CD4-positive, CD25-positive, alpha-beta regulatory T cell (primary cell): ENCODE measurements around the gene CDC14B. TPM values are rescaled to one million over a fixed set of nuclear protein-coding genes. Genes with fewer than 3 reads are reported as not detected.
"Not testable (repeated sequence)": the region's sequence is repeated elsewhere in the genome, so short reads cannot be mapped to it uniquely, and the experiment has no call there.

Experiments
- ATAC-seq, 2 donors: fragments of 150-1000 bp; cut with Tn5 transposase; one replicate each; pipeline ENCODE4 v1.10.0; 2021; ENCODE audit warnings: low read depth in 2 of 2, moderate number of reproducible peaks in 2 of 2, moderate library complexity in 1 of 2
- DNase-seq, 3 donors: peaks; one replicate each; pipeline versions ENCODE4 v3.0.0 to v3.0.0-alpha.2; 2012 to 2022; ENCODE audit warnings: mixed read lengths in 1 of 3
- H3K27ac ChIP-seq: one replicate; pipeline ENCODE4 v1.7.0; 2013; ENCODE audit warnings: mild to moderate bottlenecking, low read length; ENCODE audit not compliant: insufficient read depth, poor library complexity, severe bottlenecking
- H3K27me3 ChIP-seq: one replicate; pipeline ENCODE4 v1.7.0; 2013; ENCODE audit warnings: low read length; ENCODE audit not compliant: control insufficient read depth, insufficient read depth
- H3K36me3 ChIP-seq: one replicate; pipeline ENCODE4 v1.7.0; 2013; ENCODE audit warnings: mild to moderate bottlenecking, low read length, moderate library complexity; ENCODE audit not compliant: control insufficient read depth, insufficient read depth
- H3K4me1 ChIP-seq: 2 replicates; pipeline ENCODE4 v1.7.0; 2013; ENCODE audit warnings: mild to moderate bottlenecking, low read length; ENCODE audit not compliant: insufficient read depth, control insufficient read depth, poor library complexity, severe bottlenecking
- H3K4me3 ChIP-seq: one replicate; pipeline ENCODE4 v1.7.0; 2013; ENCODE audit warnings: low read depth, mild to moderate bottlenecking, low read length, moderate library complexity
- H3K9me3 ChIP-seq, 2 experiments: 1 replicate in 1 of 2; 2 replicates in 1 of 2; pipeline ENCODE4 v1.7.0; 2013; ENCODE audit warnings: low read length in 2 of 2, mild to moderate bottlenecking in 1 of 2, moderate library complexity in 1 of 2; ENCODE audit not compliant: control insufficient read depth in 2 of 2
- H3K27ac Mint-ChIP-seq, 3 donors: one replicate each; pipeline ENCODE4 v1.8.0; 2020 to 2022; ENCODE audit warnings: mild to moderate bottlenecking in 3 of 3, mixed read lengths in 3 of 3, moderate library complexity in 2 of 3
- H3K27me3 Mint-ChIP-seq: one replicate; pipeline ENCODE4 v1.8.0; 2022; ENCODE audit warnings: mild to moderate bottlenecking, mixed read lengths
- H3K36me3 Mint-ChIP-seq: one replicate; pipeline ENCODE4 v1.8.0; 2020; ENCODE audit warnings: mixed read lengths
- H3K4me1 Mint-ChIP-seq, 4 donors: one replicate each; pipeline ENCODE4 v1.8.0; 2020 to 2022; ENCODE audit warnings: mixed read lengths in 4 of 4, mild to moderate bottlenecking in 1 of 4
- H3K4me3 Mint-ChIP-seq, 4 donors: one replicate each; pipeline ENCODE4 v1.8.0; 2020 to 2022; ENCODE audit warnings: mild to moderate bottlenecking in 4 of 4, mixed read lengths in 4 of 4, moderate library complexity in 3 of 4
- H3K9me3 Mint-ChIP-seq, 7 donors: one replicate each; pipeline ENCODE4 v1.8.0; 2020 to 2022; ENCODE audit warnings: mixed read lengths in 7 of 7, mild to moderate bottlenecking in 3 of 7, moderate library complexity in 2 of 7
- polyA plus RNA-seq, 4 donors: library from polyadenylated mRNA; unstranded; fragments of 300-500 nt; fragmentation: Illumina TruSeq; gene quantifications; one replicate each; pipeline ENCODE4 v1.2.3, GENCODE V29; 2021
- total RNA-seq: library from RNA; stranded (reverse); gene quantifications from one replicate; pipeline ENCODE4 v1.2.3, GENCODE V29; 2022

The CDC14B gene
- total and polyA plus RNA-seq, 5 donors from 2014 or later = 7.1 to 17.7 (median 9.0) TPM

DNA sequence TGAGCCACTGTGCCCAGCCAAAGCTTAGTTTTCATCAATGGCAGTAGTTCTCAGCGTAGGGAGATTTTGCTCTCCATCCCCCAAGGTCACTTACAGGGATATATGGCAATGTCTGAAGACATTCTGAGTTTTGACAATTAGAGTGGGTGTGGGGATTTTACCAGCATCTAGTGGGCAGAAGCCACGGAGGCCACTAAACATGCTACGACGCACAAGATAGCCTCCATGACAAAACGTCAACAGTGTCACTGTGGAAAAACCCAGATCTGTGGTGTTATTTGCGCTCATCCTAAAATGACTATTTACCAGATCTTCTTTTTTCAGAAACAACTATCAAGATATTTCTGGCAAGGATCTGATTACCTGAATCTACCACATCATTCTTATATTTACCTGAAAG lies 68.2 kb downstream of the CDC14B start:
- Histone ChIP-seq H3K27me3 (no peaks in the 10 kb centered on the region), H3K9me3 (no peaks in the 10 kb centered on the region), H3K4me1 (no peaks in the 10 kb centered on the region), H3K36me3 (no peaks in the 10 kb centered on the region), H3K4me3 (no peak overlapping the region), H3K27ac (no peak overlapping the region)
- DNase-seq (no peak), ATAC-seq (no peak)
- Mint-ChIP-seq H3K4me1 (peaks cover 0 to 5% (median 2%) of the 10 kb centered on the region in 4 donors), H3K36me3 (peaks cover 12% of the 10 kb centered on the region), H3K27me3 (peaks cover 4% of the 10 kb centered on the region), H3K9me3 (no peaks in the 10 kb centered on the region), H3K4me3 (no peak overlapping the region), H3K27ac (no peak overlapping the region)

DNA sequence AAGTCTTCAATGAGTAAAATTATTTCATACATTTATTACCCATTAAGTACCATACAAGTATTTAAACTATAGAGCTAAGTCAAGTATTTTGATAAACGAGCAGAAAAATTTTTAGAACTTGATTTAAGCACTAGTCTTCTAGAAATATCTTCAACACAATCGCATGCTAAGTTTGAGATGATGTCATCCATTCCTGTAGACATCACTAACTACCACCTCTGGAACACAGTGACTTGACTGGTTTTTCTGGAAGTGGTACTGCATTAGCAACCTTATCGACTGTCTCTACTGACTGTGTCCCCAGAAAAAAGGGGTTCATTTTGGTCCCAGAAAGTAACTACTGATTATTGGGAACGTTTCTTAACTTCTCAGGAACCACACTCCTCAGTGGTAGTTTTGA lies 69.0 kb downstream of the CDC14B start:
- Histone ChIP-seq H3K4me3 (no peak overlapping the region), H3K27ac (no peak overlapping the region), H3K27me3 (no peaks in the 10 kb centered on the region), H3K36me3 (no peaks in the 10 kb centered on the region), H3K4me1 (no peaks in the 10 kb centered on the region), H3K9me3 (no peaks in the 10 kb centered on the region)
- Mint-ChIP-seq H3K27ac (no peak overlapping the region), H3K36me3 (peaks cover 14% of the 10 kb centered on the region), H3K27me3 (peaks cover 3% of the 10 kb centered on the region), H3K4me3 (no peak overlapping the region), H3K4me1 (peaks cover 0 to 5% (median under 1%) of the 10 kb centered on the region in 4 donors), H3K9me3 (no peaks in the 10 kb centered on the region)
- ATAC-seq = no peak
- DNase-seq = no peak

DNA sequence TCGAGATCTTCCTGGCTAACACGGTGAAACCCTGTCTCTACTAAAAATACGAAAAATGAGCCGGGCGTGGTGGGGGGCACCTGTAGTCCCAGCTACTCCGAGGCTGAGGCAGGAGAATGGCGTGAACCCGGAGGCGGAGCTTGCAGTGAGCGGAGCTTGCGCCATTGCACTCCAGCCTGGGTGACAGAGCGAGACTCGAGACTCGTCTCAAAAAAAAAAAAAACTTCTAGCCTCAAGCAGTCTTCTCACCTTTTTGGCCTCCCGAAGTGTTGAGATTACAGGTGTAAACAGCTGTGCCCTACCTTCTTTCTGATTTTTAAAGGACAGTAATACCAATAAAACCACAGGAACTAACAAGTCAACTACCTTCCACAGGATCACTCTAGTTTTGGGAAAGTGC lies 76.5 kb downstream of the CDC14B start:
- not testable (repeated sequence) for H3K27me3 Mint-ChIP-seq, H3K27me3 ChIP-seq

DNA sequence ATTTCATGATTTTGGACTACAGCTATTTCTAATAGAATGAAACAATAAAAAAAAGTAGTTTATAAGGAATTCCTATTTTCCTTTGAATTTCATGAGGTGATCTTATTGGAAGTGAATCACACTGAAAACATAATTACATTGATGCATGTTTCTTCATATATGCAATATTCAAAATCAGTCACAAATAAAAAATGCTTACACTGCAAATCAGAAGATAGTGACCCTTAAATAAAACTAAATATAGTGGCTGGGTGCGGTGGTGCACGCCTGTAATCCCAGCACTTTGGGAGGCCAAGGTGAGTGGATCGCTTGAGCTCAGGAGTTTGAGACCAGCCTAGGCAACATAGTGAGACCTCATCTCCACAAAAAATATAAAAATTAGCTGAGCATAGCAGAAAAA lies 79.5 kb downstream of the CDC14B start:
- no peaks in the 10 kb centered on the region for H3K27me3 ChIP-seq
- no peaks in the 10 kb centered on the region for H3K9me3 ChIP-seq
- ATAC-seq = no peak
- no peaks in the 10 kb centered on the region for H3K4me1 ChIP-seq
- Mint-ChIP-seq H3K27me3 (peaks cover 4% of the 10 kb centered on the region), H3K4me1 (no peaks in the 10 kb centered on the region), H3K36me3 (peaks cover 33% of the 10 kb centered on the region), H3K9me3 (no peaks in the 10 kb centered on the region), H3K4me3 (no peak overlapping the region), H3K27ac (no peak overlapping the region)
- H3K36me3 ChIP-seq = peaks cover 10% of the 10 kb centered on the region
- no peak overlapping the region for H3K27ac ChIP-seq
- H3K4me3 ChIP-seq = no peak overlapping the region
- DNase-seq = no peak

More for the DNA sequence above, 76.5 kb downstream of the CDC14B start:
- DNase-seq, H3K27ac Mint-ChIP-seq, H3K9me3 ChIP-seq, H3K4me1 Mint-ChIP-seq, H3K4me1 ChIP-seq, H3K36me3 ChIP-seq, H3K4me3 Mint-ChIP-seq, H3K27ac ChIP-seq, H3K4me3 ChIP-seq, H3K9me3 Mint-ChIP-seq, ATAC-seq: not testable (repeated sequence)
- peaks cover 20% of the 10 kb centered on the region for H3K36me3 Mint-ChIP-seq

DNA sequence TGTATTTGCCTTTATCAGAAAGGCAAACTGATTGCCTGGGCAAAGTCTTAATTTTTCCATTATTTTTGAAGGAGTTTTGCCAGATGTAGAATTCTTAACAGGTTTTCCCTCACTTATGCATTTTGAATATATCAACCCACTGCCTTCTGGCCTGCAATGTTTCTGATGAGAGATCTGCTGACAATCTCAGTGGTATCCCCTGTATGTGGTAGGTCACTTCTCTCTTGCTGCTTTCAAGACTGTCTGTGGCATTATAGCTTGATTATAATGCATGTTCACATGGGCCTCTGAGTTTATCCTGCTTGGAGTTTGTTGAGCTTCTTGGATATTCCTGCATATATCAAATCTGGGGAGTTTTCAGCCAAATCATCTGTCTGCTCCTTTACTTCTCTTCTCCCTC lies 87.5 kb downstream of the CDC14B start:
- Mint-ChIP-seq H3K27ac (no peak overlapping the region), H3K36me3 (peaks cover 38% of the 10 kb centered on the region), H3K9me3 (no peaks in the 10 kb centered on the region), H3K27me3 (peaks cover 4% of the 10 kb centered on the region), H3K4me3 (no peak overlapping the region), H3K4me1 (peaks cover 0 to 2% (median 0%) of the 10 kb centered on the region in 4 donors)
- H3K9me3 ChIP-seq = no peaks in the 10 kb centered on the region
- no peak for DNase-seq
- H3K4me1 ChIP-seq = no peaks in the 10 kb centered on the region
- no peak overlapping the region for H3K4me3 ChIP-seq
- H3K36me3 ChIP-seq = peaks cover 2% of the 10 kb centered on the region
- no peaks in the 10 kb centered on the region for H3K27me3 ChIP-seq
- ATAC-seq = no peak
- no peak overlapping the region for H3K27ac ChIP-seq

DNA sequence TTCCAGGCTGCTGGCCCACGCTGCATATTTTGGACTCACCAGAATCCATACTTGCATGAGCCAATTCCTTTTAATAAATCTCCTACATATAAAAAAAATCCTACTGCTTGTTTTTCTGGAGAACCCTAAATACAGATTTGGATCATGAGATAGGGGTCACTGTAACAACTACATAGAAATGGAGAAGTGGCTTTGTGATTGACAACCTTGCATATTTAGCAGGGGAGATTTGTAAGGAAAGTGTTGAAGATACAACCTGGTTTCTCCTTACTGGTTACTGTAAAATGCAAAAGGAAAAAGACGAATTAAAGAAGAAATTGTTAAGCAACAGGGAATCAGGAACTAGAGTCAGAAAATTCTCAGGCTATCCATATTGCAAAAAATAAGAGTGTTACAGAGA lies 94.9 kb downstream of the CDC14B start:
- ATAC-seq = no peak
- Histone ChIP-seq H3K4me1 (no peaks in the 10 kb centered on the region), H3K27me3 (no peaks in the 10 kb centered on the region), H3K36me3 (no peaks in the 10 kb centered on the region), H3K9me3 (no peaks in the 10 kb centered on the region), H3K4me3 (no peak overlapping the region), H3K27ac (no peak overlapping the region)
- H3K27ac Mint-ChIP-seq = no peak overlapping the region
- peaks cover 20% of the 10 kb centered on the region for H3K36me3 Mint-ChIP-seq
- no peak overlapping the region for H3K4me3 Mint-ChIP-seq
- H3K4me1 Mint-ChIP-seq = peaks cover 0 to 15% (median 7%) of the 10 kb centered on the region in 4 donors
- H3K27me3 Mint-ChIP-seq = peaks cover 4% of the 10 kb centered on the region
- H3K9me3 Mint-ChIP-seq = peaks cover 0 to 2% (median 0%) of the 10 kb centered on the region in 7 donors
- DNase-seq = no peak

DNA sequence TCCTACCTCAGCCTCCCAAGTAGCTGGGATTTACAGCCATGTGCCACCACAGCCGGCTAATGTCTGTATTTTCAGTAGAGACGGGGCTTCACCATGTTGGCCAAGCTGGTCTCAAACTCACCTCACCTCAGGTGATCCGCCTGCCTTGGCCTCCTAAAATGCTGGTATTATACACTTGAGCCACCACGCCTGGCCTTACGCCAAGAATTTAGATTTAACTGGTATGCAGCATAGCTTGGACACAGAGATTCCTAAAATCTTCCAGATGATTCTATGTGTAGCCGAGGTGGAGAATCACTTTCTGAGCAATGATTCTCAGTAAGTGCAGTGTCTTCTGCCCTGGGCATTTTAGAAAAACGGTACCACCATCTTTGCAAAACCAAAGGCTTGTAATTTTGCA lies 95.6 kb downstream of the CDC14B start:
- Mint-ChIP-seq H3K36me3 (peaks cover 23% of the 10 kb centered on the region), H3K27ac (no peak overlapping the region), H3K9me3 (peaks cover 0 to 2% (median 0%) of the 10 kb centered on the region in 7 donors), H3K4me1 (peaks cover 0 to 15% (median 7%) of the 10 kb centered on the region in 4 donors), H3K4me3 (no peak overlapping the region), H3K27me3 (peaks cover 4% of the 10 kb centered on the region)
- Histone ChIP-seq H3K36me3 (no peaks in the 10 kb centered on the region), H3K4me1 (no peaks in the 10 kb centered on the region), H3K27ac (no peak overlapping the region), H3K9me3 (no peaks in the 10 kb centered on the region), H3K27me3 (no peaks in the 10 kb centered on the region), H3K4me3 (no peak overlapping the region)
- DNase-seq (no peak), ATAC-seq (no peak)

DNA sequence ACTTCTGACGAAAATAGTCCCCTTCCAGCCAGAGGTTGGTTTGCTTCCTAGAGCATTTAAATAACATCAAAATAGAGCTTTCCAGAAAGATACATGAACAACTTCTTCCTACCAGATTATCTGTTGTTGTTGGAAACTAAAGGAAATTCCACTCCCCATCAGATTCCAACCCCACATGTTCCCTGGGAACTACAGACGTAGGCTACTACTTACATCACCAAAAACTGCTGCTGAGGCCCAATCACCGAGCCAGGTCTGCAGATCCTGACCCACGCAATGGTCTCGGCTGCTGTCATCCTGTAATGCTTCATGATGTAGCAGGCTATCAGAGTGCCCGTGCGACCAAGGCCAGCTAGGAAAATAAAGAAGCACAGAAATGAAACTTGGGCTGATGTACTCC lies 96.3 kb downstream of the CDC14B start:
- Histone ChIP-seq H3K4me1 (no peaks in the 10 kb centered on the region), H3K36me3 (no peaks in the 10 kb centered on the region), H3K27ac (no peak overlapping the region), H3K27me3 (no peaks in the 10 kb centered on the region), H3K4me3 (no peak overlapping the region), H3K9me3 (no peaks in the 10 kb centered on the region)
- ATAC-seq (no peak), DNase-seq (no peak)
- H3K9me3 Mint-ChIP-seq = peaks cover 0 to 2% (median 0%) of the 10 kb centered on the region in 7 donors
- H3K4me1 Mint-ChIP-seq = peaks cover 0 to 15% (median 7%) of the 10 kb centered on the region in 4 donors
- H3K27me3 Mint-ChIP-seq = peaks cover 4% of the 10 kb centered on the region
- no peak overlapping the region for H3K4me3 Mint-ChIP-seq
- peaks cover 23% of the 10 kb centered on the region for H3K36me3 Mint-ChIP-seq
- H3K27ac Mint-ChIP-seq = peak overlapping the region in 1 of 3 donors; percentile 30
